Testis (tissue), 3 donors: ENCODE data around the gene LYL1. TPM values are rescaled to one million over a fixed set of nuclear protein-coding genes. Genes with fewer than 3 reads are reported as not detected.

Source experiments
- DNase-seq: peaks from one replicate; pipeline ENCODE4 v3.0.0-alpha.2; 2019
- H3K27ac ChIP-seq, 2 donors: fragments of 200-600 bp; sonication (generic); one replicate each; pipeline ENCODE4 v1.5.1; 2019
- H3K27me3 ChIP-seq: fragments of 200-600 bp; sonication (generic); one replicate; pipeline ENCODE4 v1.5.1; 2019
- H3K36me3 ChIP-seq: fragments of 200-600 bp; sonication (generic); one replicate; pipeline ENCODE4 v1.5.1; 2017; ENCODE audit warnings: low read depth; ENCODE audit errors: missing control alignments
- H3K4me1 ChIP-seq: fragments of 200-600 bp; sonication (generic); one replicate; pipeline ENCODE4 v1.5.1; 2019
- H3K4me3 ChIP-seq, 2 donors: fragments of 200-600 bp; sonication (generic); one replicate each; pipeline ENCODE4 v1.5.1; 2017 to 2019
- H3K9me3 ChIP-seq: fragments of 200-600 bp; sonication (generic); one replicate; pipeline ENCODE4 v1.5.1; 2017
- CTCF ChIP-seq, 3 experiments: fragments of 450-650 bp in 2 of 3; fragments of 200-600 bp in 1 of 3; sonication (generic) in 1 of 3; IDR thresholded peaks; one replicate each; pipeline ENCODE4 v1.5.1; 2016 to 2019; ENCODE audit warnings: antibody characterized with exemption in 3 of 3, mild to moderate bottlenecking in 2 of 3, moderate library complexity in 1 of 3
- POLR2A ChIP-seq: fragments of 450-650 bp; IDR thresholded peaks from one replicate; pipeline ENCODE4 v1.6.1; 2017; ENCODE audit warnings: antibody characterized with exemption, mild to moderate bottlenecking, moderate library complexity
- WGBS, 2 donors: methylation state at CpG; one replicate each; pipeline ENCODE4 v1.1.5; 2018; 5-methylcytosine and 5-hydroxymethylcytosine counted together
- intact Hi-C: fragments of 100-400 bp; cut with DNase I; formaldehyde crosslinking; loops from one replicate; pipeline ENCODE4 v1.15.1; 2023; ENCODE audit warnings: low total_unique reads
- polyA plus RNA-seq: library from polyadenylated mRNA; stranded (reverse); fragments of 350-450 nt; fragmentation: Illumina TruSeq; extraction: RNeasy Lipid Tissue Mini Kit (QIAGEN cat#74804); gene quantifications from one replicate; pipeline ENCODE4 v1.2.3, GENCODE V29; 2014; ENCODE audit warnings: low read depth, low replicate concordance; ENCODE audit not compliant: insufficient read depth
- total RNA-seq, 2 donors: library from RNA; depleted of rRNA; stranded (reverse); fragments of >200 nt; gene quantifications; one replicate each; pipeline ENCODE4 v1.2.3, GENCODE V29; 2016

LYL1 gene
- total and polyA plus RNA-seq, 3 donors from 2014 or later = 15.9 to 35.8 (median 21.9) TPM

DNA sequence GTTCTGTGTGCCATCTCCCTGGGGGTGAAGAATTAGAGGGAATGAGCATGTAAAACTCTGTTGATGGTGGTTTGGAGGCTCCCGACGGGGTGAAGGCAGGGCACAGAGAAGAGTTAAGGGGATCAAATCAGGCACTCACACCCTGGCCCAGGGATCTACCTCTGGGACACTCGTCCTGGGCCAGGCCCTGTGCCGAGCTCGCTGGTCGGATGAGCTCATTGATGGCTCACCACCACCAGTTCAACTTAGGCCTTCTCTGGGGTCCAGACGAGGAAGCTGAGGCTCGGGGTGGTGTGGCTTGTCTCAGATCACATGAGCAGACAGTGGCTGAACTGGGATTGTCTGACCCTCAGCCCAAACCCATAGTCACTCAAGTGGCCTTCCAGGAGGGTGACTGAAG is 17.0 kb upstream of the LYL1 start:
- peaks cover 26% of the 10 kb centered on the region for H3K4me1 ChIP-seq
- no peak overlapping the region for H3K4me3 ChIP-seq
- WGBS, 2 donors = 74 to 79% methylated on average over 6 to 8 of the region's 8 CpGs
- H3K9me3 ChIP-seq = no peaks in the 10 kb centered on the region
- TF ChIP-seq CTCF (IDR thresholded peaks at IDR 0.05) (no peak), POLR2A (no peak)
- no peak overlapping the region for H3K27ac ChIP-seq
- no peaks in the 10 kb centered on the region for H3K36me3 ChIP-seq
- no peaks in the 10 kb centered on the region for H3K27me3 ChIP-seq
- no peak for DNase-seq
- intact Hi-C loops = loop anchor here (5.0 kb wide), 1 partner anchor 33 kb away; the partner anchor contains the start of genes IER2 and STX10

GRCh38 chr19:13118424-13119193 is 16.0 kb upstream of the LYL1 start:
- H3K27me3 ChIP-seq = no peaks in the 10 kb centered on the region
- 1 to 4% methylated on average over 31 to 40 of the region's 57 CpGs for WGBS, 2 donors
- peak overlapping the region; percentile 78 to 81 for H3K4me3 ChIP-seq
- H3K27ac ChIP-seq = peak overlapping the region; percentile 62 to 64
- peaks cover 26% of the 10 kb centered on the region for H3K4me1 ChIP-seq
- no peaks in the 10 kb centered on the region for H3K36me3 ChIP-seq
- TF ChIP-seq CTCF (IDR thresholded peaks at IDR 0.05) (no peak), POLR2A (no peak)
- DNase-seq = peak; percentile 65
- intact Hi-C loops = loop anchor here (5.0 kb wide), 1 partner anchor 34 kb away; the partner anchor contains the start of genes IER2 and STX10
- H3K9me3 ChIP-seq = no peaks in the 10 kb centered on the region

GRCh38 chr19:13117772-13118423 is 15.2 kb upstream of the LYL1 start, which contains the start of gene NACC1:
TSS of gene NACC1 (plus strand) at chr19:13118264. CDS start at chr19:13135208, 16,944 bp downstream.
- H3K27me3 ChIP-seq = no peaks in the 10 kb centered on the region
- H3K4me1 ChIP-seq = peaks cover 26% of the 10 kb centered on the region
- intact Hi-C loops = loop anchor here (5.0 kb wide), 1 partner anchor 34 kb away; the partner anchor contains the start of genes IER2 and STX10
- 5% methylated on average over 30 of the region's 65 CpGs for WGBS, 2 donors
- H3K9me3 ChIP-seq = no peaks in the 10 kb centered on the region
- peak within 1 kb of the TSS; percentile 78 to 98 for H3K4me3 ChIP-seq
- H3K36me3 ChIP-seq = no peaks in the 10 kb centered on the region
- TF ChIP-seq CTCF (IDR thresholded peaks at IDR 0.05) (no peak), POLR2A (no peak)
- H3K27ac ChIP-seq = peak within 1 kb of the TSS; percentile 62 to 64
- DNase-seq = peak; percentile 93

- no peak for DNase-seq
- Histone ChIP-seq H3K27ac (no peak overlapping the region), H3K9me3 (no peaks in the 10 kb centered on the region), H3K27me3 (no peaks in the 10 kb centered on the region), H3K4me3 (peak overlapping the region; percentile 34 to 98), H3K36me3 (no peaks in the 10 kb centered on the region), H3K4me1 (peaks cover 26% of the 10 kb centered on the region)
- TF ChIP-seq CTCF (IDR thresholded peaks at IDR 0.05) (no peak), POLR2A (no peak)
- WGBS, 2 donors = 14 to 15% methylated on average over 20 of the region's 20 CpGs
- intact Hi-C loops = loop anchor here (5.0 kb wide), 1 partner anchor 35 kb away; the partner anchor contains the start of genes IER2 and STX10
These were observed 14.6 kb upstream of the LYL1 start for GRCh38 chr19:13117176-13117771.
